ENCODE results near the gene NKTR. TPM values are rescaled to one million over a fixed set of nuclear protein-coding genes. Genes with fewer than 3 reads are reported as not detected.

NKTR gene
- total RNA-seq, 1 donor from 2014 or later, result 142 TPM

DNA sequence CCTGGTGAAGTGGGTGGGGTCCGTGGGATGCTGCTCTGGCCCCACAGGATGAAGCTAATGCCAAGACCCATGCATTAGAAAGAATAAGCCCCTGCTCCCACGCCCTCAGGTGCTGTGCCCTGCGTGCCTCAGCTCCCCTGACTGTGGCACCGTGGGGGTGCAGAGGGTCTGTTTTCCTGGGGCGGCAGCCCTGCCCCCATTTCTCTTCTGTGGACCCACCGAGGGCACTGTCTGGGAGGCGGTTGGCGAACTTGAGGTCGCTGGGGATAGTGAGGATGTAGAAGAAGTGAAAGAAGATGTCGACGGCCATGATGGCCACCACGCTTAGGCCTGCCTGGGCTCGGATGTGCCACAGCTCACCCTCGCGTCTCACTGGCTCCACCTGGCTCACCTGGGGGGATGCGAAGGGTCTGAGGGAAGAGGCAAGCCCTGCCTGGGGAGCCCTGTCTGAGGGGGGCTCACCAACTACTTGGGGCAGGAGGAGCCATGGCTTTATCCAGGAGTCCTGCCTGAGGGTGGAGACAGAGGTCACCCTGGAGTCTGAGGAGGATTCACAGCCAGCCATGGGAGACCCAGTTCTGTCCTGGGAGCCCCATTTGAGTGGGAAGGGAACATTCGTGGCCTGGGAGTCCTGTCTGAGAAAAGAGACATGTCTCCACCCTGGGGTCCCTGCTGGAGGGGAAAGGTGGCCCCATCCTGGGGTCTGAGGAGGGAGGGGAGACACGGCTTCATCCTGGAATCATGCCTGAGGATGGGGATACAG lies 97.0 kb downstream of the NKTR start:
- Mint-ChIP-seq H3K4me3 (ENCODE audit: low read depth) (no peak overlapping the region), H3K27ac (no peak overlapping the region), H3K9me3 (ENCODE audit: low read depth) (no peaks in the 10 kb centered on the region), H3K4me1 (ENCODE audit: low read depth) (no peaks in the 10 kb centered on the region), H3K27me3 (peaks cover 10% of the 10 kb centered on the region), H3K36me3 (ENCODE audit: insufficient read depth) (no peaks in the 10 kb centered on the region)
- TF ChIP-seq, protein P1, sequence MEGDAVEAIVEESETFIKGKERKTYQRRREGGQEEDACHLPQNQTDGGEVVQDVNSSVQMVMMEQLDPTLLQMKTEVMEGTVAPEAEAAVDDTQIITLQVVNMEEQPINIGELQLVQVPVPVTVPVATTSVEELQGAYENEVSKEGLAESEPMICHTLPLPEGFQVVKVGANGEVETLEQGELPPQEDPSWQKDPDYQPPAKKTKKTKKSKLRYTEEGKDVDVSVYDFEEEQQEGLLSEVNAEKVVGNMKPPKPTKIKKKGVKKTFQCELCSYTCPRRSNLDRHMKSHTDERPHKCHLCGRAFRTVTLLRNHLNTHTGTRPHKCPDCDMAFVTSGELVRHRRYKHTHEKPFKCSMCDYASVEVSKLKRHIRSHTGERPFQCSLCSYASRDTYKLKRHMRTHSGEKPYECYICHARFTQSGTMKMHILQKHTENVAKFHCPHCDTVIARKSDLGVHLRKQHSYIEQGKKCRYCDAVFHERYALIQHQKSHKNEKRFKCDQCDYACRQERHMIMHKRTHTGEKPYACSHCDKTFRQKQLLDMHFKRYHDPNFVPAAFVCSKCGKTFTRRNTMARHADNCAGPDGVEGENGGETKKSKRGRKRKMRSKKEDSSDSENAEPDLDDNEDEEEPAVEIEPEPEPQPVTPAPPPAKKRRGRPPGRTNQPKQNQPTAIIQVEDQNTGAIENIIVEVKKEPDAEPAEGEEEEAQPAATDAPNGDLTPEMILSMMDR (IDR thresholded peaks at IDR 0.05; ENCODE audit: unreplicated experiment), result no peak
- no peak for DNase-seq (ENCODE audit: low spot score, unreplicated experiment)

Other genes with a start within 250 kb of the NKTR start
- gene LYZL4, start 190.1 kb upstream of the NKTR start, total RNA-seq, result not detected in 2 replicates
- gene VIPR1, start 98.0 kb upstream of the NKTR start, total RNA-seq, result 5.8 and 6.8 TPM in 2 replicates
- gene SEC22C, start 18.7 kb upstream of the NKTR start, total RNA-seq, result 36.9 and 40.2 TPM in 2 replicates
- 39.5 and 43.9 TPM in 2 replicates for gene SS18L2, start 9.8 kb upstream of the NKTR start, total RNA-seq
- gene ZBTB47, start 53.0 kb downstream of the NKTR start, total RNA-seq, result 9.1 and 9.7 TPM in 2 replicates
- not detected in 2 replicates for gene KLHL40, start 84.9 kb downstream of the NKTR start, total RNA-seq
- not detected in 2 replicates for gene HHATL, start 102.1 kb downstream of the NKTR start, total RNA-seq
- 2.3 and 2.5 TPM in 2 replicates for gene CCDC13, start 172.6 kb downstream of the NKTR start, total RNA-seq
- 90.6 and 92.3 TPM in 2 replicates for gene HIGD1A, start 203.8 kb downstream of the NKTR start, total RNA-seq
- 0.60 and 0.78 TPM in 2 replicates for gene ACKR2, start 208.8 kb downstream of the NKTR start, total RNA-seq

All from progenitor cell of endocrine pancreas (in vitro differentiated cells).